ENCODE measurements around the gene LRRC75B.
"Not testable (repeated sequence)": the region's sequence is repeated elsewhere in the genome, so short reads cannot be mapped to it uniquely, and the experiment has no call there.

- not testable (repeated sequence) for TF ChIP-seq CTCF (conservative IDR thresholded peaks at IDR 0.05; ENCODE audit: low read depth, low read length); EZH2 (IDR thresholded peaks at IDR 0.05; ENCODE audit: borderline replicate concordance, low read depth, low read length, poor library complexity, severe bottlenecking)
These were observed 13.5 kb upstream of the LRRC75B start for GRCh38 chr22:24606340-24606739.
